Measurements from ENCODE around the gene VAV2.
"Not testable (repeated sequence)": the region's sequence is repeated elsewhere in the genome, so short reads cannot be mapped to it uniquely, and the experiment has no call there.

VAV2 gene

GRCh38 chr9:133938086-133938485 lies 54.0 kb downstream of the VAV2 start:
- DNase-seq (ENCODE audit: low read depth in 2 of 2) = no peak

DNA sequence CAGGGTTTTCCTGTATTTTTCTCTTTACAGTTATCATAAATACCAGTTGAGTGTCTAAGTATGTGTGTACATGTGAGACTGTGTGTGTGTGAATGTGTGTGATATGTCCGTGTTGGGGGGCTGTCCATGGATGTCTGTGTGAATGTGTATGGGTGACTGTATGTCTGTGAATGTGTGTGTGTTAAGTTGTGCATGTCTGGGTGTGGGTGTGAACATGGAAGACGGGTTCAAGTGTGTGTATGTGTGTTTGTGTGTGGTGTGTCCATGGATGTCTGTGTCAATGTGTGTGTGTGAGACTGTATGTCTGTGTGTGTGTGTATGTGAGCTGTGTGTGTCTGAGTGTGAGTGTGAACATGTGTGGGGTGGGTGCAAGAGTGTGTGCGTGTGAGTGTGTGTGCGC lies 55.0 kb downstream of the VAV2 start:
- DNase-seq (ENCODE audit: low read depth in 2 of 2) = no peak

- DNase-seq (ENCODE audit: low read depth in 2 of 2) = no peak
These were observed 56.7 kb downstream of the VAV2 start for GRCh38 chr9:133935328-133936005.

DNA sequence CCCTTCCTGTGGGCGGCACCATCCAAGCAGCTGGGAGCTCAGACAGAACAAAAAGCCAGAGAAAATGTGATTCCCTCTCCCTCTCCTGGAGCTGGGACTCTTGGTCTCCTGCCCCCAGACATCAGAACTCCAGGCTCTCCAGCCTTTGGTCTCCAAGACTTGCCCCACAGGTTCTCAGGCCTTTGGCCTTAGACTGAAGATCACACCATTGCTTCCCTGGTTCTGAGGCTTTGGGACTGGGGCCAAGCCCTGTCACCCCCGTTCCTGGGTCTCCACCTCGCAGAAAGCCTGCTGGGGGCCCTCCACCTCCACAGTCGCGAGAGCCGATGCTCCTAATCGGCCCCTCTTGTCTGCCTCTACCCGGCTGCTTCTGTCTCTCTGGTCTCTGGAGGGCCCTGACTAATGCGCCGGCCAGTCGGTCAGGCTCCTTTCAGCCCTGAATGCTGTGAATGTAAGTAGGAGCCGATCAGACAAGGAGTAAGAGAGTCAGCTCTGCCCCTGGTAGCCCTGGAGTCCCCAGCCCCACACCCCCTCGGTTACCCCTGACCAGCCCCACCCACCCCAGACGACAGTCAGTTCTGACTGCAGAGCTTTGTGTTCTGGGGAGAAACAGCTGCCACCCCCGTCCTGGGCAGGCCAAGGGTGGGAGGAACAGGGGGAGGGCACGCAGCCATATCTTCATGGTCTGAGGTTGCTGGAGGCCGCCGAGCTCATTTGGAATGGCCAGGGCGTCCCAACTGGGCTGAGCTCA lies 57.5 kb downstream of the VAV2 start:
- DNase-seq (ENCODE audit: low read depth in 2 of 2) = no peak

- no peak for DNase-seq (ENCODE audit: low read depth in 2 of 2)
These were observed 58.6 kb downstream of the VAV2 start for GRCh38 chr9:133933426-133934026.

DNA sequence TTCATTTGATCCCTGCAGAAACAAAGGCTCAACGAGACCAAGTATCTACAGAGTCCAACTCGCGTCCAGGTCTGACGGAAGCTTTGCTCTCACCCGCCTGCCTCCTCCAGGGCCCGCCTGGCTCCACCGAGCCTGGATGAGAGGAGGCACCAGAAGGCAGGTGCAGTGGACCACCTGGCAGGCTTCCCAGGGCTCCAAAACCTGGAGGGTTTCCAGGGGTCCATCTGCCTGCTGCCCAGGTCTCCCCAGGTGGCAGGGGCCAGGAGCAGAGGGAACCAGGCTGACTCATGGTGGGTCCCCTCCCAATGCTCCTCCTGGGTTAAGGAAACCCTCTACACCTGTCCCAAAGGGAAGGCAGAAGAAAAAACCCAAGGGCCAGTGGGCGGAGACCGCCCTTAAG lies 59.5 kb downstream of the VAV2 start:
- no peak for DNase-seq (ENCODE audit: low read depth in 2 of 2)

- no peak for DNase-seq (ENCODE audit: low read depth in 2 of 2)
These were observed 59.9 kb downstream of the VAV2 start for GRCh38 chr9:133932181-133932580.

DNA sequence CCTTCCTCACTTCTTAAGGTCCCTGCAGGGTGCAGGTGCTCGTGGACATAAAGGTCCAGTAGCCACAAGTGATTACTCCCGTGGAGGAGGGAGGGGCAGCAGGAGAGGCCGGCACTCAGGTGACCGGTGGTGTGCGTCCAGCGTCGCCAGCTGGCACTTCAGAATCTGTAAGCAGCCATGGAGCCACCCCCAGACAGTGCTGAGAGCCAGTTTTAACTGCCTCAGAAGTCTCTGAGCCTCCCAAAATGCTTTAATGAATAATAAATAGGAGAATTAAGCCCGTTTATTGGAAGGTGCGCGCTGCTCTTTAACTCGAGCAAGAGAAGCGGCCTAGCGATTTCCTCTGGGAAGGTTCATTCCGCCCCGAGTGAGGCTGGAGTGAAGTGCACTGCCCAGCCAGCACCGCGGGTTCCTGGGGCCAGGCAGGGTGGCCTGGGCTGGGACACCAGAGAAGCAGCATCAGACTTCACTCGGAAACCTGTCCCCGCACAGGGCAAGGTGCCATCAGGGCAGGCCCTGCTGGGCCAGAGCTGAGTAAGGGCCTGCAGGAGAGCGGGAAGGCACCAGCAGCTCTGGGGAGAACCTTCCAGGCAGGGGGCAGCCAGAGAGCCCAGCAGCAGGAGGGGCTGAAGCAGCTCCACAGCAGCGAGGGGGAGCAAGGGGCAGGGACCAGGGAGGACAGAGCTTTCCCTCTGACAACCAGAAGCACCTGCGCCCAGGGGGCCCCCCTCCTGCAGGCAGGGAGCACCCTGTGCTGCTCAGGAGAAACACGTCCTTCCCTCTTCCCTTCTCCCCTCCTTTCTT lies 61.2 kb downstream of the VAV2 start:
- DNase-seq (ENCODE audit: low read depth in 2 of 2) = no peak

- DNase-seq (ENCODE audit: low read depth in 2 of 2) = no peak
These were observed 62.0 kb downstream of the VAV2 start for GRCh38 chr9:133930046-133930681.

GRCh38 chr9:133929599-133929998 lies 62.5 kb downstream of the VAV2 start:
- DNase-seq (ENCODE audit: low read depth in 2 of 2) = no peak

DNA sequence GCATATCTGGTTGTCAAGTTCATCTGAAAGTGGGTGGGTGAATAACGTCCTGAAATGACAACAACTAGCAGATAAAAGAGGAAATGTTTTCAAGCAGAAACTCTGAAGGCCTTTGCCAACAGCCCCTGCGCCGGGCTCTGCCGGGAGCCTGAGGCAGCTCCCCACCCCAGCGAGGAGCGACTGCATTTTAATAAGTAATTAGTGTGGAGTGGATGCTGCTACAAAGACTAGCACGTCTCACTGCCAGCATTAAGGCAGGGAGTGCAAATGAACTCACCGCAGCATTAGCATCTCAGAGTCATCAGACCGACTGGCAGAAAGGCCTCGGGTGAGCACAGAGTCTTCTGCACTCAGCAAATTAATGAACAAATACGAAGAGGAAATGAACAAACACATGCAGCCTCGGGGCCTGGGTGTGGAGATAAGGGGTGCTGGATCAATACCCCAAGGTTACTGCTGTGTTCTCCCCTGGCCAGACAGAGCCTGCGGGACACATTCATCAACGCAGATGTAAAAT lies 63.8 kb downstream of the VAV2 start:
- DNase-seq (ENCODE audit: low read depth in 2 of 2) = no peak

DNA sequence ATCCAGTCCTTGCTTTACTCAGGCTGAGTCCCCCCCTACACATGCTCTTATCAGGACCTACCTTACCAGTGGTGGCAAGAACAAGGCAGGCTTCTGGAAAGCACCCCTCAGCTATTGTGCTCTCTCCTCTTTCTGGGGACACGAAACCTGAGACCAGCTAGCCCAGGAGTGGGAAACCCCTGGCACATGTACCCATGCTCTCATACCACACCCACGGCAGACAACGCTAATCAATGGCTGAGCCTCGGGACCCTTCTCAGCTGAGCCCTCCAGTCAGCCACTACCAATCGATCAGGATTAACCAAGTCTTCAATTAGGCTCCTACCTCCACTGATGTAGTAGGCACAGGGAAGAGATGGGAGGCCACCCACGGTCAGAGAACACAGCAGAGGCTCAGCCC lies 65.1 kb downstream of the VAV2 start:
- no peak for DNase-seq (ENCODE audit: low read depth in 2 of 2)

- no peak for DNase-seq (ENCODE audit: low read depth in 2 of 2)
These were observed 65.8 kb downstream of the VAV2 start for GRCh38 chr9:133926165-133926856.

DNA sequence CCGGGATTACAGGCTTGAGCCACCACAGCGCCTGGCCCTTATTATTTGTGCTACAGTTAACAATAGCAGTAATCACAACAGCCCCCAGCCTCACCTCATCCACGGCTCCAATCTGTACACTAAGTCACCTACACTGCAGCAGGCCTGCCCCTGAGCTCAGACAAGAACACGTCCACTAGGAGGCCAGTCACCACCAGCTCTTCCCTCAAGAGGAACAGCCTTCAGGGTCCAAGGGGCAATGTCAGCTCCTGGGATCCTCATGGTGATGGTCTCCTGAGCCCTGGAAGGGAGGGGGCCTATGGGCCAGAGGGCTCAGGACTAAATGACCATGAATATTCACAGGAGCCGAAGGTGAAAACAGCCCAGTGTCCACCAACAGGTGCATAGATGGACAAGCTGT lies 67.7 kb downstream of the VAV2 start:
- DNase-seq (ENCODE audit: low read depth in 2 of 2) = no peak

DNA sequence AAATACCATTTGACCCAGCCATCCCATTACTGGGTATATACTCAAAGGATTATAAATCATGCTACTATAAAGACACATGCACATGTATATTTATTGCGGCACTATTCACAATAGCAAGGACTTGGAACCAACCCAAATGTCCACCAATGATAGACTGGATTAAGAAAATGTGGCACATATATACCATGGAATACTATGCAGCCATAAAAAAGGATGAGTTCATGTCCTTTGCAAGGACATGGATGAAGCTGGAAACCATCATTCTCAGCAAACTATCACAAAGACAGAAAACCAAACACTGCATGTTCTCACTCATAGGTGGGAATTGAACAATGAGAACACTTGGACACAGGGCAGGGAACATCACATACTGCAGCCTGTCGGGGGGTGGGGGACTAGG lies 68.5 kb downstream of the VAV2 start:
- not testable (repeated sequence) for DNase-seq (ENCODE audit: low read depth in 2 of 2)

DNA sequence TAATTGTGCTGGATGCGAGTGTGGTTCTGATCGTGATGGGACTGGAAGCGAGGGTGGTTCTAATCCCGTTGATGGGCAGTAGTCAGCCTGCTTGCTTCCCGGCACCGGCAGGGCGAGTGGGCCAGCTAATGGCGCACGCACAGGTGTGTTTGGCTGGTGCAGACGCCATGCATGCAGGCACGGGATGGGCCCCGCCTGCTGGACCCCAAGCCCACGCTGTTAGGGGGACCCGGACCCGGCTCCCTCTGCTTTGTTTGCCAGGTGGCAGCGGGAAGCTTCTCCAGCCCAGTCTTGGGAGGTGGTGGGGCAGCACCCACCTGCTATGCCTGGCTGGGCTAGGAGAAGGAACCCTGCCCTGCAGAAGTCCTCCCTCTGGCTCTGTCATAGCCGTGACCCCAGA lies 70.3 kb downstream of the VAV2 start:
- no peak for DNase-seq (ENCODE audit: low read depth in 2 of 2)

GRCh38 chr9:133920471-133920870 lies 71.7 kb downstream of the VAV2 start:
- DNase-seq (ENCODE audit: low read depth in 2 of 2) = no peak

- DNase-seq (ENCODE audit: low read depth in 2 of 2) = no peak
These were observed 72.6 kb downstream of the VAV2 start for GRCh38 chr9:133919253-133920115.

- no peak for DNase-seq (ENCODE audit: low read depth in 2 of 2)
These were observed 73.9 kb downstream of the VAV2 start for GRCh38 chr9:133918111-133918813.

All from stimulated activated CD8-positive, alpha-beta memory T cell treated with anti-CD3 and anti-CD28 coated beads, Interleukin-2, amount 100 ng/mL, for 1 hour (primary cell).